Caco-2 (cell line): ENCODE results near the gene S1PR3. TPM values are rescaled to one million over a fixed set of nuclear protein-coding genes. Genes with fewer than 3 reads are reported as not detected.

Experiments
- BruUV-seq: library from RNA; stranded (reverse); fragments of 400-500 nt; replicated peaks from 2 replicates; lab custom pipeline; 2021; lab: Mats Ljungman, UMichigan
- CTCF ChIA-PET: fragments of 300-600 bp; sonication (Branson Sonifier 250); formaldehyde crosslinking; loops from one replicate; lab custom pipeline; 2022; ENCODE audit warnings: antibody characterized with exemption; lab: Charles Lee
- POLR2A ChIA-PET: fragments of 300-600 bp; sonication (Branson Sonifier 250); formaldehyde crosslinking; loops from one replicate; lab custom pipeline; 2022; ENCODE audit warnings: antibody characterized with exemption; lab: Charles Lee
- DNase-seq, 2 experiments: peaks; one replicate each; pipeline versions ENCODE4 v3.0.0 to v3.0.0-alpha.2; 2020 to 2022
- H3K27me3 ChIP-seq: replicated peaks from 2 replicates; pipeline ENCODE4 v1.6.0; 2011; ENCODE audit warnings: low read length; ENCODE audit not compliant: control insufficient read depth, insufficient read depth
- H3K36me3 ChIP-seq: 2 replicates; pipeline ENCODE4 v1.5.1; 2011; ENCODE audit warnings: low read length; ENCODE audit not compliant: control insufficient read depth, insufficient read depth
- H3K4me1 ChIP-seq: fragments of 250-450 bp; sonication (Bioruptor Pico); 2 replicates; pipeline ENCODE4 v1.5.1; 2020; ENCODE audit warnings: mild to moderate bottlenecking
- H3K4me3 ChIP-seq: 2 replicates; pipeline ENCODE4 v1.5.1; 2011; ENCODE audit warnings: low read depth, mild to moderate bottlenecking, control low read depth, low read length
- H3K9me3 ChIP-seq: fragments of 250-450 bp; sonication (Bioruptor Pico); 2 replicates; pipeline ENCODE4 v1.5.1; 2020; ENCODE audit warnings: mild to moderate bottlenecking, moderate library complexity
- H3K27ac Mint-ChIP-seq: one replicate; pipeline ENCODE4 v1.8.0; 2022; ENCODE audit warnings: mixed read lengths; ENCODE audit not compliant: unreplicated experiment
- H3K27me3 Mint-ChIP-seq: one replicate; pipeline ENCODE4 v1.8.0; 2022; ENCODE audit warnings: mixed read lengths; ENCODE audit not compliant: insufficient read depth, unreplicated experiment
- H3K36me3 Mint-ChIP-seq: one replicate; pipeline ENCODE4 v1.8.0; 2022; ENCODE audit warnings: mild to moderate bottlenecking, mixed read lengths; ENCODE audit not compliant: insufficient read depth, unreplicated experiment
- H3K4me1 Mint-ChIP-seq: one replicate; pipeline ENCODE4 v1.8.0; 2022; ENCODE audit warnings: low read depth, mixed read lengths; ENCODE audit not compliant: unreplicated experiment
- H3K4me3 Mint-ChIP-seq: one replicate; pipeline ENCODE4 v1.8.0; 2022; ENCODE audit warnings: mild to moderate bottlenecking, moderate library complexity, mixed read lengths; ENCODE audit not compliant: unreplicated experiment
- H3K9me3 Mint-ChIP-seq: one replicate; pipeline ENCODE4 v1.8.0; 2022; ENCODE audit warnings: mixed read lengths; ENCODE audit not compliant: unreplicated experiment
- CTCF ChIP-seq, 2 experiments: fragments of 200-600 bp in 1 of 2; IDR thresholded peaks; 1 replicate in 1 of 2; 2 replicates in 1 of 2; pipeline versions ENCODE4 v1.5.1 to v1.8.0; 2011 to 2022; ENCODE audit warnings: antibody characterized with exemption in 1 of 2, control low read depth in 1 of 2, inconsistent platforms in 1 of 2, low read depth in 1 of 2, low read length in 1 of 2, mild to moderate bottlenecking in 1 of 2, moderate library complexity in 1 of 2; ENCODE audit not compliant: insufficient read depth in 1 of 2, severe bottlenecking in 1 of 2, unreplicated experiment in 1 of 2
- intact Hi-C: fragments of 100-400 bp; cut with micrococcal nuclease; formaldehyde crosslinking; loops from one replicate; pipeline ENCODE4 v1.10.0; 2022; ENCODE audit not compliant: unreplicated experiment
- total RNA-seq: library from RNA; stranded (reverse); gene quantifications from 2 replicates; pipeline ENCODE4 v1.2.3, GENCODE V29; 2022

The S1PR3 gene
- total RNA-seq, 1 experiment from 2014 or later: 1.00 TPM

- BruUV-seq: no TSS peak
- no peaks in the 10 kb centered on the region for H3K9me3 ChIP-seq
- no peaks in the 10 kb centered on the region for H3K27me3 ChIP-seq
- ChIA-PET CTCF (no interaction called here), POLR2A (no interaction called here)
- no peak overlapping the region for H3K27ac Mint-ChIP-seq
- no peak overlapping the region for H3K4me3 ChIP-seq
- no peak for DNase-seq
- no peak for TF ChIP-seq CTCF (IDR thresholded peaks at IDR 0.05; ENCODE audit: insufficient read depth in 1 of 2, low read depth in 1 of 2, low read length in 1 of 2, severe bottlenecking in 1 of 2, unreplicated experiment in 1 of 2)
- intact Hi-C loops: no loop called here
- H3K36me3 ChIP-seq: no peaks in the 10 kb centered on the region
- no peaks in the 10 kb centered on the region for H3K9me3 Mint-ChIP-seq
- H3K4me3 Mint-ChIP-seq: no peak overlapping the region
- no peaks in the 10 kb centered on the region for H3K4me1 Mint-ChIP-seq
- H3K27me3 Mint-ChIP-seq: no peaks in the 10 kb centered on the region
- H3K36me3 Mint-ChIP-seq: no peaks in the 10 kb centered on the region
- H3K4me1 ChIP-seq: no peaks in the 10 kb centered on the region
Observed at GRCh38 chr9:89052470-89053097, 61.3 kb downstream of the S1PR3 start.

GRCh38 chr9:89053301-89053700, 62.0 kb downstream of the S1PR3 start:
- Histone ChIP-seq H3K27me3 (no peaks in the 10 kb centered on the region), H3K4me1 (no peaks in the 10 kb centered on the region), H3K36me3 (no peaks in the 10 kb centered on the region), H3K9me3 (no peaks in the 10 kb centered on the region), H3K4me3 (no peak overlapping the region)
- H3K36me3 Mint-ChIP-seq: no peaks in the 10 kb centered on the region
- no peaks in the 10 kb centered on the region for H3K4me1 Mint-ChIP-seq
- no peak overlapping the region for H3K4me3 Mint-ChIP-seq
- no peak for DNase-seq
- TF ChIP-seq CTCF (IDR thresholded peaks at IDR 0.05; ENCODE audit: insufficient read depth in 1 of 2, low read depth in 1 of 2, low read length in 1 of 2, severe bottlenecking in 1 of 2, unreplicated experiment in 1 of 2): no peak
- CTCF ChIA-PET: no interaction called here
- no peak overlapping the region for H3K27ac Mint-ChIP-seq
- intact Hi-C loops: no loop called here
- POLR2A ChIA-PET: no interaction called here
- no TSS peak for BruUV-seq
- H3K9me3 Mint-ChIP-seq: no peaks in the 10 kb centered on the region
- no peaks in the 10 kb centered on the region for H3K27me3 Mint-ChIP-seq

Other genes with a start within 250 kb of the S1PR3 start
- 0.19 and 0.20 TPM in 2 replicates for gene SHC3, start 187.3 kb downstream of the S1PR3 start, total RNA-seq